Esophagus muscularis mucosa (tissue), 4 donors: Measurements from ENCODE around the gene GFER. TPM values are rescaled to one million over a fixed set of nuclear protein-coding genes. Genes with fewer than 3 reads are reported as not detected.
A peak's percentile ranks its signal among the peaks of the same experiment; 100 is the strongest.

Experiments
- DNase-seq: peaks from one replicate; pipeline ENCODE4 v3.0.0-alpha.2; 2017; ENCODE audit errors: extremely low spot score
- H3K27ac ChIP-seq, 4 donors: fragments of 200-600 bp; sonication (generic); replicated peaks in 1 of 4; 1 replicate in 3 of 4; 2 replicates in 1 of 4; pipeline ENCODE4 v1.5.1; 2016 to 2019; ENCODE audit warnings: mild to moderate bottlenecking in 1 of 4
- H3K27me3 ChIP-seq, 4 donors: fragments of 200-600 bp; sonication (generic); one replicate each; pipeline versions ENCODE4 v1.5.1 to v1.6.0; 2016 to 2019
- H3K36me3 ChIP-seq, 4 donors: fragments of 200-600 bp; sonication (generic); one replicate each; pipeline ENCODE4 v1.5.1; 2016 to 2019
- H3K4me1 ChIP-seq, 4 donors: fragments of 200-600 bp; sonication (generic); one replicate each; pipeline ENCODE4 v1.5.1; 2016 to 2019
- H3K4me3 ChIP-seq, 4 donors: fragments of 200-600 bp; sonication (generic); 1 replicate in 2 of 4; 2 replicates in 2 of 4; pipeline ENCODE4 v1.5.1; 2016 to 2019; ENCODE audit warnings: mild to moderate bottlenecking in 4 of 4, moderate library complexity in 1 of 4
- H3K9me3 ChIP-seq, 4 donors: fragments of 200-600 bp; sonication (generic); 1 replicate in 3 of 4; 2 replicates in 1 of 4; pipeline ENCODE4 v1.5.1; 2016 to 2019
- CTCF ChIP-seq, 3 experiments: fragments of 200-600 bp in 2 of 3; fragments of 450-650 bp in 1 of 3; sonication (generic) in 2 of 3; IDR thresholded peaks; one replicate each; pipeline ENCODE4 v1.5.1; 2017 to 2019; ENCODE audit warnings: antibody characterized with exemption in 3 of 3, mild to moderate bottlenecking in 2 of 3, moderate library complexity in 1 of 3
- EP300 ChIP-seq: sonication (generic); formaldehyde crosslinking; IDR thresholded peaks from one replicate; pipeline ENCODE4 v1.6.1; 2017; ENCODE audit warnings: antibody characterized with exemption
- POLR2A ChIP-seq: fragments of 450-650 bp; IDR thresholded peaks from one replicate; pipeline ENCODE4 v1.6.1; 2017; ENCODE audit warnings: antibody characterized with exemption, moderate library complexity, mild to moderate bottlenecking, low read depth
- POLR2AphosphoS5 ChIP-seq, 2 donors: sonication (generic); formaldehyde crosslinking; IDR thresholded peaks; one replicate each; pipeline ENCODE4 v1.6.1; 2017; ENCODE audit warnings: antibody characterized with exemption in 2 of 2
- WGBS: methylation state at CpG from one replicate; pipeline ENCODE4 v1.1.5; 2018; 5-methylcytosine and 5-hydroxymethylcytosine counted together
- intact Hi-C: fragments of 100-400 bp; cut with DNase I; formaldehyde crosslinking; loops from one replicate; pipeline ENCODE4 v1.15.1; 2023
- total RNA-seq, 4 donors: library from RNA; depleted of rRNA; stranded (reverse); fragments of >200 nt; gene quantifications; one replicate each; pipeline versions ENCODE4 v1.1.0 to v1.2.1, GENCODE V29; 2016

Gene GFER
- total RNA-seq, 4 donors from 2014 or later, result 14.1 to 38.5 (median 23.7) TPM

- DNase-seq, result no peak
- intact Hi-C loops, result no loop called here
These were observed 43.5 kb upstream of the GFER start for GRCh38 chr16:1940273-1941161.

GRCh38 chr16:1941162-1942046 lies 42.6 kb upstream of the GFER start:
- Histone ChIP-seq H3K4me3 (peak overlapping the region; percentile 76 to 96 (median 84)), H3K27me3 (no peaks in the 10 kb centered on the region), H3K9me3 (no peaks in the 10 kb centered on the region), H3K4me1 (peaks cover 12 to 34% (median 29%) of the 10 kb centered on the region in 4 donors), H3K27ac (peak overlapping the region; percentile 81 to 97 (median 94)), H3K36me3 (peaks cover 38 to 49% (median 43%) of the 10 kb centered on the region in 4 donors)
- no peak for TF ChIP-seq EP300
- TF ChIP-seq POLR2AphosphoS5 (IDR thresholded peaks at IDR 0.05), result no peak
- TF ChIP-seq POLR2A, result no peak
- TF ChIP-seq CTCF (IDR thresholded peaks at IDR 0.05), result no peak
- WGBS, result 76% methylated on average over 9 of the region's 30 CpGs
- intact Hi-C loops, result no loop called here
- no peak for DNase-seq

More at GRCh38 chr16:1940273-1941161, 43.5 kb upstream of the GFER start:
- Histone ChIP-seq H3K4me3 (no peak overlapping the region), H3K27ac (peak overlapping the region in 3 of 4 donors; percentile 81 to 97 (median 94)), H3K27me3 (no peaks in the 10 kb centered on the region), H3K4me1 (peaks cover 12 to 34% (median 29%) of the 10 kb centered on the region in 4 donors), H3K9me3 (no peaks in the 10 kb centered on the region), H3K36me3 (peaks cover 38 to 49% (median 43%) of the 10 kb centered on the region in 4 donors)
- TF ChIP-seq POLR2AphosphoS5 (IDR thresholded peaks at IDR 0.05) (no peak), POLR2A (no peak), EP300 (no peak), CTCF (IDR thresholded peaks at IDR 0.05) (no peak)
- 87% methylated on average over 19 of the region's 23 CpGs for WGBS

GRCh38 chr16:1942047-1942809 lies 41.8 kb upstream of the GFER start:
- Histone ChIP-seq H3K9me3 (no peaks in the 10 kb centered on the region), H3K27ac (peak overlapping the region; percentile 81 to 97 (median 94)), H3K36me3 (peaks cover 33 to 42% (median 39%) of the 10 kb centered on the region in 4 donors), H3K27me3 (no peaks in the 10 kb centered on the region), H3K4me1 (peaks cover 12 to 34% (median 29%) of the 10 kb centered on the region in 4 donors), H3K4me3 (peak overlapping the region; percentile 76 to 96 (median 84))
- 16% methylated on average over 8 of the region's 17 CpGs for WGBS
- no peak for DNase-seq
- TF ChIP-seq POLR2AphosphoS5 (IDR thresholded peaks at IDR 0.05) (peak; percentile 45 to 59), POLR2A (no peak), EP300 (no peak)
- intact Hi-C loops, result no loop called here

GRCh38 chr16:1942810-1943726 lies 40.9 kb upstream of the GFER start, which contains the start of gene MSRB1:
MSRB1 (minus strand) TSS chr16:1943199; CDS start chr16:1943156, 43 bp downstream.
- peak; percentile 100 for DNase-seq
- Histone ChIP-seq H3K27me3 (no peaks in the 10 kb centered on the region), H3K4me3 (peak within 1 kb of the TSS; percentile 76 to 96 (median 84)), H3K9me3 (no peaks in the 10 kb centered on the region), H3K36me3 (peaks cover 27 to 33% (median 32%) of the 10 kb centered on the region in 4 donors), H3K27ac (peak within 1 kb of the TSS; percentile 81 to 97 (median 94)), H3K4me1 (peaks cover 12 to 34% (median 29%) of the 10 kb centered on the region in 4 donors)
- intact Hi-C loops, result no loop called here
- TF ChIP-seq EP300 (no peak), POLR2AphosphoS5 (IDR thresholded peaks at IDR 0.05) (peak; percentile 98 to 99), POLR2A (peak; percentile 97), CTCF (IDR thresholded peaks at IDR 0.05) (peak in 1 of 3 experiments; percentile 5)
- WGBS, result 1% methylated on average over 42 of the region's 77 CpGs
